Suppressor macrophage (primary cell): Measurements from ENCODE around the gene SPAG17.
"Not testable (repeated sequence)": the region's sequence is repeated elsewhere in the genome, so short reads cannot be mapped to it uniquely, and the experiment has no call there.

Source experiments
- DNase-seq, 4 experiments: peaks; one replicate each; pipeline ENCODE4 v3.0.0-alpha.2; 2020 to 2022

SPAG17 gene

DNA sequence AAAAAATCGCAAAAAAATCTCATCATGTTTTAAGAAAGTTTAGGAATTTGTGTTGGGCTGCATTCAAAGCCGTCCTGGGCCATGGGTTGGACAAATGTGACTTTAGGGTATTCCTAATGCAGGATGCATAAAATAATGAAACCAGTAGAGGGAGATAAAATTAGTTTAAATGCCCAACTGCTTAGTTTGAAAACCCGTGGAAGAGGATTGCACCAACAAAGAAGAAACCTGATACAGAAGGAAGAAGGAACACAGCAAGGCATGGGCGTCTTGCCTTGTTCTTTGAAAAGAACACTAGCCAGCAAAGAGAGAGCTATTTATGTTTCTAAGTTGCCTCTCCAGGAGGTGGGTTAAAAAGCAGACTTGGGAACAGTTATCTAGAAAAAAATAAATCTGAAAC, 217.6 kb downstream of the SPAG17 start:
- DNase-seq: peak; percentile 1 to 17 (median 12)

DNA sequence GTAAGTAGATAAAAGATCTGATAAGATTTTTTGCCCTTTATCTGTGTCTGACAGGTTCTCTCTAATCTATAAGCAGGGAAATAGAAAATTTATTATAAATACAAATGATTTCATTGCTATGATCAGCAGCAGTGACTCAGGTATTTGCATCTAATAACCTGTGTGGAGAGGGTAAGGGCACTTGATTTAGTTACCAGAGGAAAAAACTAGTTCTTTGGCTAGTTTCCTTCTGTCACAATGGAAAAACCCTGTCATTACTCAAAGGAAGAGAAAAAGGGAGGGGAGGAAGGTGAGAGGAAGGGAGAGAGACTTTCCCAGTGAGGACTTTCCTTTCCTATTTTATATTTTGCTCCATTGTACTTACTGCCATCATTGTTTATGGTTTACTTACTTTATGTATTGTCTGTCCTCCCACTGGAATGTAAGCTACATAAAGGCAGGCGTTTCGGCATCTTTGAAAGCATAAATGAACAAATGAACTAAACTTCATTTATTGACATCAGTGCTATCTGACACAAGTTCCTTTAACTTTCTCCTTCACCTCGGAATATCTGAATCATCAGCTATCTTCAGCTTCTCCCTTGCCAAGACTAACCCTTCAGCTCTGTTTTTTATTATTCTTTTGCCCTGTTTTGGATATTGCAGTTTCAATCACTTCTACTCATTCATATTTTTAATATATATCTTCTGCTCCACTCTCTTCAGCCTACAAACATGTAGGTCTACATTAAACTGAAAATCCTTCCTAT, 220.6 kb downstream of the SPAG17 start:
- no peak for DNase-seq

DNA sequence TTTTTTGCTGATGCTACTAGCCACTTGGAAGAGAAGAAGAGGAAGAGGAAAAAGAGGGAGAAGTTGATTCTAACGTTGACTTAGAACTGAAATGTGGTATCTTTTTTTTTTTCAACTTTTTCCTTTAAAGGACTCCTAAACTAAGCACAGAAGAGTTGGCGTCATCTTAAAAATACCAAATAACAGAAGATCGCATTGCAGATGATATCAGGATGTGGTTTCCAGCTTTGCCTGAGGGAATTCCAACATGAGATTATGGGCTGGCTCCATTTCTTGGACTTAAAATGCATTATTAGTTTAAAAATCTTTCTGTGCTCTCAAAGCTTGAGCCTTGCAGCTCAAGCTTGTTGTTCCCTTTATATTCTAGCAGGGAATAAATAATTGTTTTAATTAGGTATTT, 225.7 kb downstream of the SPAG17 start:
- DNase-seq: no peak

DNA sequence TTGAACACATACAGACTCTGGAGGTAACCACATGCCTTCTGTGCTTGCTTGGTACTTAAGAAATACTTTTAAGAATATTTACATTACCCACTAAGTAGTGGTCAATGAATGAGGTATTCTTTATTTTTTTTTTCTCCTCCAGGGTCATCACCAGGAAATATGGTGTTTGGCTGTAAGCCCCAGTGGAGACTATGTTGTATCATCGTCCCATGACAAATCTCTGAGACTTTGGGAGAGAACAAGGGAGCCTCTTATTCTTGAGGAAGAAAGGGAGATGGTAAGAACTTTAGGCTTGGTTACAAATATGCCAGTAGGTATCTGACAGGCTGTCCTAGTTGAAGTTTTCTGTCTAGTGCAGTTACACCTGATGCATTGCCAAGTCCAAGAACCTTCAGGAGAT, 232.6 kb downstream of the SPAG17 start:
- no peak for DNase-seq

DNA sequence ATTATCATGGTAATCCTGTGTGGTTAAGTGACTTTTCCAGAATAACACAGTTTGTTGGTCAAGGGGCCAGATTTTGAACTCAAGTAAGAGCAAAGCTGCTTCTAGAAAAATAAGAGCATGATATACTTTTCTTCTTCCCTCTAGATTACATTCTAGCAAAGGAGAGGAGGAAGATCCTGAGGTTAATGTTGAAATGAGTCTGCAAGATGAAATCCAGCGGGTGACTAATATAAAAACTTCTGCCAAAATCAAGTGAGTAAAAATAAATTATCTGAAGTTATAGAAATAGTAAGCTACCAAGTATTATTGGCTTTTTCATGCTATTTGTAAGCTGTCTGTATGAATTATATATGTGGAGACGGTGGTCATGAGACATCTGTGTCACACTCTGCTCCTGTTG, 242.7 kb downstream of the SPAG17 start:
- no peak for DNase-seq

DNA sequence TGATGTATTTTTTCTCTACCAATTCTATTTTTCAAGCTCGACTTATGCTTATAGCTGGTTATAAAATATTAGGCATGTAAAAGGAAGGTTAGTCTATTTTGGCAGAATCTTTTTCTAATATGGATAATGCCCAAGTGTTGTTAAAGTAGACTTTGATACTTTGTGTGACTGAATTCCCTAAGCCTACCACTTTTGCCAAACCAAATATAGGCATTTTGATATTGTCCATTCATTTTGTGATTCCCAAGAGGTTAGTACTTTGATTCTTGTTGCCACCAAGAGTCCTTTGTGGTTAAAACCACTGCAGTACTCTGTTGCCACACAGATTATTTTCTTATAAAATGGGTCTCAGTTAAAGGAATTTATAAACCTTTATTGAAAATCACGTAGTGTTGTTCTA, 251.3 kb downstream of the SPAG17 start:
- DNase-seq: no peak

DNA sequence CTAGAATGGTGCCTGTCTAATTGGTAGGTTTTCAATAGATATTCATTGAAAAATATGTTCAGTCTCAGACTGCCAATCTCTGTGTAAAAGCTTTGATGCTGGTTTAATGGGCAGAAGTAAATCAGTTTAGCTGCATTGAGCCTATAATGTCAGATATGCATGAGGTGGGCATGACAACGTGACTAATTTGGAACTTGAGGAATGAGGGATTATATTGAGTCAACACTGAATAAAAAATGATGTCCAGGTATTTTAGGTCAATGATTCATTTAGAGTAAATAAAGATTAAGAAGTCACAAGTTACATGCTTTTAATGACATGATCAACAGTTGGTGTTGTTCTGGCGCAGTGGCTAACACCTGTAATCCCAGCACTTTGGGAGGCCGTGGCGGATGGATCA, 252.5 kb downstream of the SPAG17 start:
- no peak for DNase-seq

DNA sequence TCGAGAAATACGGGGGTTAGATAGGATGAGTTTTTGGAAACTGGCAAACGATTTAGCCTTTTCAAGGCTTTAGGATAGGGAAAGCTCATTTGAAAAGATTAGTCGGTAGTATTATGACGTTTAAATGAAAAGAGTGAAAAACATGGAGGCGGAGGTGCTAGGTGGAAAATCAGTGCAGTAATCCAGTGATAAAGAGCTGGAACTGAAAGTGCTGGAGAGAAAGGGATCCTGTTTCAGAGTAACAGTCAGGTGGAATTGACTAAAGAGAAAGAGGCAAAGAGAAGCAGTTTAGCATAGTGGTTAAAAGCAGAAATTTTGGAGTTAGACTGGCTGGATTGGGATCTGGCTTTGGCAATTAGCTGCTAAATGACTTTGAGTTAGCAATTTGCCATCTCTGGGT, 254.5 kb downstream of the SPAG17 start:
- peak in 3 of 4 experiments; percentile 5 to 17 (median 10) for DNase-seq

DNA sequence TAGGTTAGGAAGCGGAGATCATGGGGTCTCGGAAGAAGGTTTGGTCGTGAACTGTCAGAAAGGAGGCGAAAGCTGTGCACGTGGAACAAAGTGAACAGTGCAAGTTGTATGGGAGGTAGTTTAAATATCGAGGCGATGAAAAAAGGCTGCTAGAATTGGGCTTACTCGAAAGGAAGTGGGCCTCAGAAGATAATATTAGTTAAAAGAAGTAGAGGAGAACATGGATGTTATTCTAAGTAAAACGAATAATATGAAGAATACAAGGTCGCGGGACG, 254.9 kb downstream of the SPAG17 start:
- peak in 1 of 4 experiments; percentile 10 for DNase-seq

DNA sequence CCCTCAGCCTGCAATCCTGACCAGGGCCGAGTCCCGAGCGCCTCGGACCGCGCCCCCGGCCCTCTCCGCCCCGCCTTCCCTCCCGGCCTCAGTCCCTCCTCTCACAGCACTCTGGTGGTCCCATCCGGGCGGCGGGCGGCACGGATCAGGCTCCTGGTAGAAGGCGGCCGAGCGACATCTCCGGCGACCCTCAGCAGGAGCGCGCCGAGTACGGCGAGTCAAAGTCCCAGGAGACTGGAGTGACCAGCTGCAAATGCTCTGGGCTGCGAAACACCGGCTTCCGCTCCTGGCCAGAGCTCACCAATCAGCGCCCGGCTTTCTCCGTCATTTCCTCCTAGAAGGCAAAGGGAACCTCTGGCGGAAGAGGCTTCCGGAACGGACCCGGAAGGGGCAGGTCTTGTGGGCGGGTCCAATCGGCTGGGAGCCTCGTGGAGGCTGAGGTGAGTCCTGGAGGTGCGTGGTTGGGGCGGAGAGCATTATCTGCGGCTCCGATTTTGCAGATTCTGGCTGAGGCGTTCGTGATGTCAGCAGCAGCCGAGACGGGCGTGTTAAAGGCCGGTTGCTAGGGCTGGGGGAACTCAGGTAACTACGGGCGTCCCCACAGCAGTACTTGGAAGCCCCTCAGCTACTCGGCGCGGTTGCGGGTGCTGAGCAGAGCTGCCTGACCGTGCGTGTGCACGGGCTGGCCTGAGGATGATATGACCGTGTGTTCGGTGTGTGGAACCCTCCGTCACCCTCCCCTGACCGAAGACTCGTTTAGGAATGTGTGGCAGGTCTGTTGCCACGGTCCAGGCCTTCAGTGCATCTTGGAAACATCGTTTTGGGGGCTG, 255.5 kb downstream of the SPAG17 start, which contains the start of the genes GDAP2 and WDR3:
GDAP2 (minus strand) TSS at position 279 of the 830 bp plus-strand sequence. CDS start 9,264 bp downstream, outside the sequence.
WDR3 (plus strand) TSS at position 397 of the 830 bp plus-strand sequence. CDS start 3,581 bp downstream, outside the sequence.
- DNase-seq: peak; percentile 96 to 99 (median 98)

DNA sequence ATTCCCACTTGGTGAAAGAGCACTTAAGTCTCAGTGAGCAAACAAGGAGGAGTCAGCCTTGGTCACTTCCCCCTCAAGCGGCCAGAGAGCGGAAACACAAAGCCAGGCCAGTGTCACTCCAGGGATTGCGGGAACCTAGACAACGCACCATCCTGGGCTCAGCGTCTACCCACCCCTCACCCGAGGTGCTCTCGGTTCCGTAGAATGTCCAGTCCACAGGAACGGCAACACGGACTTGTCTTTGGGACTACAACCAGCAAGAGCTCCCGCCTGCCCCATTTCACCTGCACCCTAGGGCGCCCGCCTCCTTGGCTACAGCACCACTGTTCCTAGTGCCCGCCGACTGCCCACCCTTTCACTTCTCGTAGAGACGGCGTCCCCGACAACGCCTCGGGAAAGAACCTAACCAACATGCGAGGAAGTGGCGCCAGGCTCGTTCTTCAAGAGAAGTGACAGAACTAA, 256.1 kb downstream of the SPAG17 start:
- DNase-seq: peak; percentile 80 to 85 (median 84)

DNA sequence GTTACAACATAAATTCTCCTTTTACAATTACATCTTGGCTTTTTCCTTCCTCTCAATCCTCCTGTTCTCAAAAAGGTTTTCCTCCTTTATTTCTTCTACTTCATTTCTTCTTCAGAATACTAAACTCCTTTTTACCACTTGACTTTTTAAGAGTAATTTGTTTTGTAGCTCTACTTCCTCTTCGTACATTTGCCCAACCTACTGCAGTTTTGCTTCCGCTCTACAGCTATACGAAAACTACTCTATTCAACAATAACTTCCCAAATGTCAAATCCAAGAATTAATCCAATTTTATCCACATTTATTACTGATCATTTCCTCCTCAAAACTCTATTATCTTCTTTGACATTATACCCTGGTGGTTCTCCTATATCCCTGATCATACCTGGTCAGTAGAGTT, 259.0 kb downstream of the SPAG17 start:
- peak; percentile 18 to 68 (median 49) for DNase-seq

DNA sequence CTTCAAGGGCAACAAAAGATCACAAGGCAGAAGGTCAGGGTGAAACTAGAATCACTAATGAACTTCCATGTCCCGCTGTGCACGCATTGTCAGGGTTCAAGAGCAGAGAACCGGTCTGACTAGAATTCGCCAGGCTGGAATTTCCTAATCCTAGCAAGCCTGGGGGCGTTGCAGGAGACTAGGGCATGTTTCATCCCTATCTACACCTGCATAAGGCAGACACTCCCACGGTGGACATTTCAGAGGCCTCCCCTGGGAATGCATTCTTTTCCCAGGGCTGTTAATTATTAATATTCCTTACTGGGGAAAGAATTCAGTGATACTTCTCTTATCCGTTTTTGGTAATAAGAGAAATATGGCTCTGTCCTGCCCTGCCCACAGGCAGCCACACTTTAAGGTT, 262.3 kb downstream of the SPAG17 start:
- DNase-seq: not testable (repeated sequence)

DNA sequence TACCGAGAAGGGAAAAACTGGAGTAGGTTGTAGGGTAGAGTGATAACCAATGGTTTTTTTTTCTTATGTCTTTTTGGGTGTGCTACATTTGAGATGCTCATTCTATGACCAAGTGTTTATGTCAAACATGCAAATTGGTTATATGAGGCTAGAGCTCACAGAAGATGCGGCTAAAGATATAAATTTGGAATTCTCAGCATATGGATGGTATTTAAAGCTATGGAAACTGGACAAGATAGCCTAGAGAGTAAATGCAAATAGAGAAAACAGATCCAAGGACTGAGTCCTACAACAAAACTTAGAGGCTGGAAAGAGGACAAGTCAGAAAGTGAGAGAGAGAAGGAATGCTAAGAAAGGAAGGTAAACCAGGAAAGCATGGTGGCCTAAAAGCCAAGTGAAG, 263.0 kb downstream of the SPAG17 start:
- no peak for DNase-seq

DNA sequence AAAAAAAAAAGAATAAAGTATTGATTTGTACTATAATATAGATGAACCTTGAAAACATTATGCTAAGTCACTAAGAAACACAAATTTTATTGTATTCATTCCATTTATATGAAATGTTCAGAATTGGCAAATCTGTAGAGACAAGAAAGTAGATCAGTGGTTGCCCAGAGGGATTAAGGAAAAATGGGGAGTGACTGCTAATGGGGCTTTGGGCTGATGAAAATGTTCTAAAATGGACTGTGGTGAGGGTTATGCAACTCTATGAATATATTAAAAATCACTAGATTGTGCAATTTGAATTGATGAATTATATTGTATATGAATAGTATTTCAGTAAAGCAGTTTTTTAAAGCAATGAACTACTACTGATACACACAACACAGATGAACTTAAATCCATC, 265.7 kb downstream of the SPAG17 start:
- DNase-seq: no peak

DNA sequence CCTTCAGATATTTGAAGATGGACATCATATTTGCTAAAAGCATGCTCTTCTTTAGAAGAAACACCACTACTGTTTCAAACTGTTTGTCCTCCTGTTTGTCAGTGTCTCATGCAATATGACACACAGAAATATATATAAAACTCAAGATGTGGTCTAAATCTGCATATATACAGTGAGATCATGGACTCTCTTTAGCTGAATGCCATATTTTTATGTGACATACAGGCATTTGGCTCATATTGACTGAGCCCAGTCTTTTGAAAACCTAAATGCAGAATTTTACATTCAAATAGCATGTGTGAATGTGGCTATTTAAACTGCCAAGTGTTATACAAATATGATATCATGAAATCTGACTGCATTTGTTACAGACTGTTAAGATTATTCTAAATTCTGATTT, 274.0 kb downstream of the SPAG17 start:
- DNase-seq: no peak

DNA sequence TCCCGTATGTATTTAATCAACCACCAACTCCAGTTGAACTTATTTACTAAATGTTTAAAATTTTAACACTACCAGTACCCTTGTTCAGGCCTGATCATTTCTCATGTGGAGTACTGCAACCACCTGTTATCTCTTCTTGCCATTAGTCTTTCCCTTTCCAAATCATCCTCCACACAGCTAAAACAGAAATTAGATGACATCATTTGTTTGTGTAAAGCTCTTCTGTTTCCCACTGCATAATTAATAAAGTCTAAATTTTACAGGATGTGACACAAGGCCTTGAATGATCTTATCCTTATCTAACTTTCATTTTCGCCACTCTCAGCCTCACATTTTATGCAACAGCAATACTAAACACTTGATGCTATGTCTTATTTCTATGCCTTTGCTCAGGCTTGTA, 280.0 kb downstream of the SPAG17 start:
- no peak for DNase-seq

DNA sequence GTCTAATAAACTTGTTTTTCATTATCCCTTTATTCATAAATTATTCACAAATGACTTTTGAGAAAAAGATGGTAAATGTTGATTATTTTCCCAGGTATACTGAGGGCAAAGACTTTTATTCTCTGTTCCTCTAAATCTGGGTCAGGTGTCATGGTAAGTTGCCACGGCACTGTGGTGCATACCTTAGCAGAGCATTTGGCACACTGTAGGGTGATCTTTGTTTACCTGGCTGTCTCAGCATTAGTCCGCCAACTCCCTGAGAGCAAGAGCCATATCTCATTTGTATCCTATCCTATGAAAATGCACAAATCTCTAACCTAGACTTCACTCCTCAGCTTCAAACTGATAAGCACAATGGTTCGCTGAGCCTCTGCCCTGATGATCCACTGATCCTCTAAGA, 280.5 kb downstream of the SPAG17 start:
- no peak for DNase-seq
